IMR-90 (cell line): Measurements from ENCODE around the gene SUPT3H. TPM values are rescaled to one million over a fixed set of nuclear protein-coding genes. Genes with fewer than 3 reads are reported as not detected.

Experiments used
- ATAC-seq: fragments of 200-7000 bp; cut with Tn5 transposase; 2 replicates; pipeline ENCODE4 v1.9.1; 2020; ENCODE audit warnings: low read depth, mild to moderate bottlenecking, moderate library complexity
- BruUV-seq: library from RNA; stranded (reverse); fragments of 400-500 nt; replicated peaks from 2 replicates; lab custom pipeline; 2021; lab: Mats Ljungman, UMichigan
- CTCF ChIA-PET: fragments of 300-600 bp; formaldehyde crosslinking; extraction: SDS; loops from one replicate; lab custom pipeline; 2021; ENCODE audit warnings: antibody characterized with exemption; lab: Yijun Ruan, JAX
- POLR2A ChIA-PET: fragments of 300-600 bp; sonication (Branson Sonifier 250); formaldehyde crosslinking; loops from one replicate; lab custom pipeline; 2022; ENCODE audit warnings: antibody characterized with exemption; ENCODE audit not compliant: unreplicated experiment; lab: Charles Lee
- DNase-seq: peaks from one replicate; pipeline ENCODE4 v3.0.0; 2013
- H2AFZ ChIP-seq: replicated peaks from 2 replicates; pipeline ENCODE3; 2013; ENCODE audit warnings: low read length, mild to moderate bottlenecking; ENCODE audit not compliant: poor library complexity
- H2AK5ac ChIP-seq: 2 replicates; pipeline ENCODE4 v1.6.1; 2013; ENCODE audit warnings: low read depth, low read length, inconsistent platforms
- H2AK9ac ChIP-seq: replicated peaks from 2 replicates; pipeline ENCODE3; 2013; ENCODE audit warnings: mild to moderate bottlenecking, low read depth, low read length, moderate library complexity; ENCODE audit not compliant: poor library complexity
- H2BK120ac ChIP-seq: 2 replicates; pipeline ENCODE4 v1.6.1; 2013; ENCODE audit warnings: low read depth, low read length, inconsistent platforms
- H2BK15ac ChIP-seq: 3 replicates; pipeline ENCODE4 v1.6.1; 2013; ENCODE audit warnings: low read depth, low read length, inconsistent platforms
- H2BK20ac ChIP-seq: 2 replicates; pipeline ENCODE4 v1.6.1; 2013; ENCODE audit warnings: low read depth, mild to moderate bottlenecking, inconsistent platforms, low read length, moderate library complexity
- H2BK5ac ChIP-seq: 2 replicates; pipeline ENCODE4 v1.6.1; 2013; ENCODE audit warnings: mild to moderate bottlenecking, low read depth, low read length, inconsistent platforms; ENCODE audit not compliant: poor library complexity, severe bottlenecking
- H3K14ac ChIP-seq: replicated peaks from 2 replicates; pipeline ENCODE4 v1.6.1; 2013; ENCODE audit warnings: low read depth, low read length, inconsistent platforms
- H3K18ac ChIP-seq: 2 replicates; pipeline ENCODE4 v1.6.1; 2013; ENCODE audit warnings: low read depth, low read length, control low read depth
- H3K23ac ChIP-seq: 2 replicates; pipeline ENCODE4 v1.6.1; 2013; ENCODE audit warnings: low read depth, low read length, inconsistent platforms
- H3K27ac ChIP-seq: 2 replicates; pipeline ENCODE4 v1.5.1; 2013; ENCODE audit warnings: mild to moderate bottlenecking, control low read depth, low read length; ENCODE audit not compliant: insufficient read depth
- H3K27me3 ChIP-seq: 2 replicates; pipeline ENCODE4 v1.6.1; 2013; ENCODE audit warnings: low read length; ENCODE audit not compliant: control insufficient read depth, insufficient read depth
- H3K36me3 ChIP-seq: 2 replicates; pipeline ENCODE4 v1.6.1; 2013; ENCODE audit warnings: low read length, mixed read lengths; ENCODE audit not compliant: control insufficient read depth, insufficient read depth
- H3K4ac ChIP-seq: 2 replicates; pipeline ENCODE4 v1.6.1; 2013; ENCODE audit warnings: low read depth, low read length, inconsistent platforms
- H3K4me1 ChIP-seq: 2 replicates; pipeline ENCODE4 v1.6.1; 2013; ENCODE audit warnings: low read length, mixed read lengths; ENCODE audit not compliant: control insufficient read depth, insufficient read depth
- H3K4me2 ChIP-seq: 2 replicates; pipeline ENCODE4 v1.6.1; 2013; ENCODE audit warnings: low read depth, mild to moderate bottlenecking, control low read depth, low read length, moderate library complexity
- H3K4me3 ChIP-seq: 2 replicates; pipeline ENCODE4 v1.5.1; 2013; ENCODE audit warnings: low read depth, mild to moderate bottlenecking, control low read depth, low read length, moderate library complexity; ENCODE audit not compliant: insufficient read depth
- H3K56ac ChIP-seq: 2 replicates; pipeline ENCODE4 v1.6.1; 2013; ENCODE audit warnings: low read length, inconsistent platforms; ENCODE audit not compliant: insufficient read depth; ENCODE audit errors: extremely low read depth
- H3K79me1 ChIP-seq, 2 experiments: 2 replicates each; pipeline ENCODE4 v1.6.1; 2013; ENCODE audit warnings: low read length in 2 of 2, inconsistent platforms in 1 of 2, low read depth in 1 of 2
- H3K9ac ChIP-seq: 2 replicates; pipeline ENCODE4 v1.6.1; 2013; ENCODE audit warnings: low read depth, low read length, control low read depth
- H3K9me1 ChIP-seq: 2 replicates; pipeline ENCODE4 v1.6.1; 2013; ENCODE audit warnings: low read length, inconsistent platforms; ENCODE audit not compliant: insufficient read depth
- H3K9me3 ChIP-seq: 2 replicates; pipeline ENCODE4 v1.6.1; 2013; ENCODE audit warnings: low read length; ENCODE audit not compliant: control insufficient read depth, insufficient read depth
- H4K20me1 ChIP-seq: 2 replicates; pipeline ENCODE4 v1.6.1; 2013; ENCODE audit warnings: low read length, inconsistent platforms; ENCODE audit not compliant: insufficient read depth
- H4K5ac ChIP-seq: 2 replicates; pipeline ENCODE4 v1.6.1; 2013; ENCODE audit warnings: mild to moderate bottlenecking, low read depth, low read length, control low read depth
- H4K8ac ChIP-seq, 2 experiments: 2 replicates each; pipeline ENCODE4 v1.6.1; 2013; ENCODE audit warnings: low read depth in 2 of 2, low read length in 2 of 2, control low read depth in 1 of 2, inconsistent platforms in 1 of 2
- H4K91ac ChIP-seq: 2 replicates; pipeline ENCODE4 v1.6.1; 2013; ENCODE audit warnings: low read depth, low read length, inconsistent platforms; ENCODE audit not compliant: insufficient read depth
- MAFK ChIP-seq: IDR thresholded peaks from 2 replicates; pipeline ENCODE4 v1.6.1; 2012; ENCODE audit warnings: low read depth, low read length, improper control_type of control experiment
- MXI1 ChIP-seq: IDR thresholded peaks from 2 replicates; pipeline ENCODE4 v1.6.1; 2012; ENCODE audit warnings: low read depth, mild to moderate bottlenecking, low read length, moderate library complexity, borderline replicate concordance
- RAD21 ChIP-seq: IDR thresholded peaks from 2 replicates; pipeline ENCODE4 v1.6.1; 2012; ENCODE audit warnings: low read length, improper control_type of control experiment
- RCOR1 ChIP-seq: IDR thresholded peaks from 2 replicates; pipeline ENCODE4 v1.6.1; 2012; ENCODE audit warnings: mild to moderate bottlenecking, low read length, improper control_type of control experiment; ENCODE audit not compliant: insufficient replicate concordance
- WGBS, 2 experiments: methylation state at CpG; one replicate each; pipeline versions ENCODE4 v1.1.5 to v1.1.7; 2013; ENCODE audit warnings: missing lambda C conversion rate in 2 of 2; ENCODE audit not compliant: insufficient read length in 1 of 2; ENCODE audit errors: extremely low coverage in 2 of 2; 5-methylcytosine and 5-hydroxymethylcytosine counted together
- dilution Hi-C: fragments of 300-500 bp; cut with HindIII; formaldehyde crosslinking; loops from one replicate; pipeline ENCODE4 v1.14.3; 2018; ENCODE audit warnings: low sequenced_read_pairs; ENCODE audit not compliant: unreplicated experiment
- in situ Hi-C: fragments of 300-500 bp; cut with MboI; formaldehyde crosslinking; loops from 3 replicates; pipeline ENCODE4 v1.14.3; 2019; ENCODE audit warnings: low sequenced_read_pairs, inconsistent platforms, mixed read lengths
- intact Hi-C: fragments of 100-400 bp; cut with micrococcal nuclease; formaldehyde crosslinking; loops from 2 replicates; pipeline ENCODE4 v1.10.0; 2022
- polyA plus RNA-seq, 3 experiments: library from polyadenylated mRNA; depleted of rRNA; stranded (reverse); fragments of >200 nt; gene quantifications; 2 replicates each; pipeline ENCODE4 v1.2.3, GENCODE V29; 2012; ENCODE audit warnings: low replicate concordance in 1 of 3
- total RNA-seq: library from RNA; depleted of rRNA; stranded (reverse); fragments of >200 nt; gene quantifications from 2 replicates; pipeline ENCODE4 v1.2.3, GENCODE V29; 2012
- TF ChIP-seq, protein P1 (sequence below): conservative IDR thresholded peaks from 2 replicates; pipeline ENCODE4 v1.5.1; 2012; ENCODE audit warnings: mild to moderate bottlenecking, low read depth, low read length, improper control_type of control experiment
- TF ChIP-seq, protein P2 (sequence below): fragments of 150-350 bp; IDR thresholded peaks from 2 replicates; pipeline ENCODE4 v1.6.1; 2017; ENCODE audit warnings: mild to moderate bottlenecking, antibody characterized with exemption, low read length, low read depth

SUPT3H gene
- total and polyA plus RNA-seq, 2 of the 4 experiments (the other 2 are of a cell fraction) = 4.5 to 5.0 TPM

DNA sequence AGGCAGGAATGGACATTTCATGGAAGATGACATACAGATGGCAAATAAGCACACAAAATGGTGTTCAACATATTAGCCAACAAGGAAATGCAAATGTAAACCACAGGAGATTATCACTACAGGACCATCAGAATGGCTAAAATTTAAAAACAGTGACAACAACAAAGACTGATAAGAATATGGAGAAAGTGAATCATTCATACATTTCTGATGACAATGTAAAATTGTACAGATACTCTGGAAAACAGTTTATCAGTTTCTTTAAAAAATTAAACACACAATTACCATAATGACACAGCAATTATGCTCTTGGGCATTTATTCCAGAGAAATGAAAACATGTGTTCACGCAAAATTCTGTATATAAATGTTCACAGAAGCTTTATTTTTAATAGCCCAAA, 155.4 kb downstream of the SUPT3H start:
- no peak overlapping the region for H3K56ac ChIP-seq
- CTCF ChIA-PET = no interaction called here

More for the DNA sequence above, 155.4 kb downstream of the SUPT3H start:
- dilution Hi-C loops (no loop called here), intact Hi-C loops (no loop called here), in situ Hi-C loops (no loop called here)
- Histone ChIP-seq H3K23ac (no peak overlapping the region), H2BK5ac (no peak overlapping the region), H3K18ac (no peak overlapping the region), H3K79me1 (no peaks in the 10 kb centered on the region), H3K4me3 (no peak overlapping the region), H3K4ac (no peak overlapping the region), H4K91ac (no peak overlapping the region), H2AFZ (no peak overlapping the region), H2AK5ac (no peak overlapping the region), H4K20me1 (no peaks in the 10 kb centered on the region), H4K5ac (no peak overlapping the region), H3K9me1 (no peaks in the 10 kb centered on the region), H3K9me3 (no peaks in the 10 kb centered on the region), H2BK20ac (no peak overlapping the region), H3K9ac (no peak overlapping the region), H3K36me3 (no peaks in the 10 kb centered on the region), H4K8ac (no peak overlapping the region), H2AK9ac (no peak overlapping the region), H3K4me1 (no peaks in the 10 kb centered on the region), H3K4me2 (no peak overlapping the region), H2BK15ac (no peak overlapping the region), H3K27ac (no peak overlapping the region), H2BK120ac (no peak overlapping the region), H3K14ac (no peak overlapping the region), H3K27me3 (no peaks in the 10 kb centered on the region)
- TF ChIP-seq, protein P1, sequence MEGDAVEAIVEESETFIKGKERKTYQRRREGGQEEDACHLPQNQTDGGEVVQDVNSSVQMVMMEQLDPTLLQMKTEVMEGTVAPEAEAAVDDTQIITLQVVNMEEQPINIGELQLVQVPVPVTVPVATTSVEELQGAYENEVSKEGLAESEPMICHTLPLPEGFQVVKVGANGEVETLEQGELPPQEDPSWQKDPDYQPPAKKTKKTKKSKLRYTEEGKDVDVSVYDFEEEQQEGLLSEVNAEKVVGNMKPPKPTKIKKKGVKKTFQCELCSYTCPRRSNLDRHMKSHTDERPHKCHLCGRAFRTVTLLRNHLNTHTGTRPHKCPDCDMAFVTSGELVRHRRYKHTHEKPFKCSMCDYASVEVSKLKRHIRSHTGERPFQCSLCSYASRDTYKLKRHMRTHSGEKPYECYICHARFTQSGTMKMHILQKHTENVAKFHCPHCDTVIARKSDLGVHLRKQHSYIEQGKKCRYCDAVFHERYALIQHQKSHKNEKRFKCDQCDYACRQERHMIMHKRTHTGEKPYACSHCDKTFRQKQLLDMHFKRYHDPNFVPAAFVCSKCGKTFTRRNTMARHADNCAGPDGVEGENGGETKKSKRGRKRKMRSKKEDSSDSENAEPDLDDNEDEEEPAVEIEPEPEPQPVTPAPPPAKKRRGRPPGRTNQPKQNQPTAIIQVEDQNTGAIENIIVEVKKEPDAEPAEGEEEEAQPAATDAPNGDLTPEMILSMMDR = no peak
- TF ChIP-seq RCOR1 = no peak
- no peak for TF ChIP-seq MXI1
- TF ChIP-seq RAD21 = no peak
- TF ChIP-seq, protein P2, sequence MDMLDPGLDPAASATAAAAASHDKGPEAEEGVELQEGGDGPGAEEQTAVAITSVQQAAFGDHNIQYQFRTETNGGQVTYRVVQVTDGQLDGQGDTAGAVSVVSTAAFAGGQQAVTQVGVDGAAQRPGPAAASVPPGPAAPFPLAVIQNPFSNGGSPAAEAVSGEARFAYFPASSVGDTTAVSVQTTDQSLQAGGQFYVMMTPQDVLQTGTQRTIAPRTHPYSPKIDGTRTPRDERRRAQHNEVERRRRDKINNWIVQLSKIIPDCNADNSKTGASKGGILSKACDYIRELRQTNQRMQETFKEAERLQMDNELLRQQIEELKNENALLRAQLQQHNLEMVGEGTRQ = no peak
- TF ChIP-seq MAFK = no peak
- ATAC-seq = no peak
- no TSS peak for BruUV-seq
- no peak for DNase-seq
- POLR2A ChIA-PET = no interaction called here
- no CpG with 5 or more reads among the region's 1 CpG for WGBS, 2 experiments
